Measurements from ENCODE around the gene UBAP2L.
"Not testable (repeated sequence)": the region's sequence is repeated elsewhere in the genome, so short reads cannot be mapped to it uniquely, and the experiment has no call there.

Gene UBAP2L

DNA sequence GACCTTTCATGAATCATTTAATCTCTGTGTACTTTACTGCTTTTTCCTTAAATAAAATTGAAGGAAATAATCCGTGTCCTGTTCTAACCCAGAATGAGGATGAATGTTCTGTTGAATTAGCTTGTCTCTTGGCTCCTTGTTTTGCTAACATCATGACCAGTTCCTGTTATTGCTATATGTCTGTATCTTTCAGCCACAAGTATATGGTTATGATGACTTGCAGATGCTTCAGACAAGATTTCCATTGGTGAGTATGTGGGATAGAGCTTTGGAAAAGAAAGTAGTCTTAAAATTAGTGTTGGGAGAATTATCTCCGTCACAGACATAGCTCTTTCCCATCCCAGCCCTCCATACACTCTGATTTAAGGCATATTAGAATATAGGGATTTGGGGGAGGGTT, 38.0 kb downstream of the UBAP2L start:
- no peak for DNase-seq

DNA sequence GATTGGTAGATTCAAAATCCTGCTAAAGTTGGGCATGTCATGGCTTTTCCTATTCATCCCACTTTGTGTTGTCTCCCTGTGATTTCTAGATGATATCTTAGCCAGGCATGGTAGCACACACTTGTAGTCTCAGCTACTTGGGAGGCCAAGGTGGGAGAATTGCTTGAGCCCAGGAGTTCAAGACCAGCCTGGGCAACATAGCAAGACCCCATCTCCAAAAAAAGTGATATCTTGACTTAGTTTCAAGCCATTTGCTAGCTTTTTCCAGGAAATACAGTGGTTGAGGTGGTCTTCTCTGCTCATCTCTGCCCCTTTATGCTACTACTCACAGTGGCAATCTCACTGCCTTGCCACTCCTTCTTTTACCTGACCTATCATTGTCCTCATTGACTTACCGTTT, 39.4 kb downstream of the UBAP2L start:
- no peak for DNase-seq

DNA sequence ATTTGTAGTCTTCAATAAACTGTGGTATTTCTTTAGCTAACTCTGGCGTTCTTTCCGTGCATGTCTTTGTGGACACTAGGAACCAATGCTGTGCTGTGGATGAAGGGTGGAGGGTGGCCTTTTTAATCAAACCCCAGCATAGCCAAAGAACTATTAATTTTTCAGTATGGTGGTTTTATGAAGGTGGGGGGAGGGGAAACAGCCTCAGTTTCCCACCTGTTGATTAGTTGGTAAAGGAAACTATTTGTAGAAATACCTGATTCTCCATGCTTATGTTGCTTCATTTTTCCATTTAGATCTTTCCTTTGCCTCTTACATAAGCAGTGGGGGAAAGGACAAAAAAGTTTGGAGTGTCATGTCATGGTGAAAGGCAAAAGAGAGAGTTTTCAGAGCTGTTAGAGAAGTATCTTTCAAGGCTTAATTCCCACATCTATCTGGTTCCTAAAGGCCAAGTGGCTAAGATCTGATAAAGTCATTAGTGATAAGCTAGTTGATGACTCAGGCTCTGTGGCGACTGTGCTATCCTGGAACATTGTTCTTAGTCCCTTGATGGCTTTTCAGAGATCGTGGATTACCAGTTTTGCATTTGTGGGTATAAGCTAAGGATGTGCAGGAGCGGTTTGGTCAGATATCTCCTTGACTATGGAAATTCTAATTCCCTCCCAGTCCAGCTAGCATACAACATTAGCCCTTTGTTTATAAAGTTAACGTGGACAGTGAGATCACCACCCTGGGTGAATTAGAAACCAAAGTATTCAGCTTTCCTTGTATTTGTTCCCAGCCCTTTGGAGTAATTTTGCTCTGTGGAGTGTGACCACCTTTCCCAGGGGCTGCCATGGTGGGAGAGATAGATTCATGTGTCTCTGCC, 42.9 kb downstream of the UBAP2L start:
- no peak for DNase-seq

DNA sequence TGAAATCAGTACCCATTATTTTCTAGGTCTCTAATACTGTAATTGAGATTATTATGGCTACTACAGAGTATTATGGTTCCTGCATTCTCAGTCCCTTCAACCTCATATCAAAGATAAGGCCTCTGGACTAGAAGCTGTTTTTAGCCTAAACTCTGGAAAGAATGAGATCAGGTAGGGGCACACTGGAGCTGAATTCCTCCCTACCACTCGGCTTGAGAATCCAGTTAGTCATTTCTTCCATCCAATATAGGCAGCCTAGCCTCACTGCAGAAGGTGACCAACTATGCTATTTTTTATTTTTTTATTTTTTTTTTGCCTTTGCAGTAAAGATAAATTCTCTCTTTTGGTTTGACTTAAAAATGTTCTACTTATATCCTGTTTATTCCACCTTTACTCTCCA, 43.7 kb downstream of the UBAP2L start:
- no peak for DNase-seq

DNA sequence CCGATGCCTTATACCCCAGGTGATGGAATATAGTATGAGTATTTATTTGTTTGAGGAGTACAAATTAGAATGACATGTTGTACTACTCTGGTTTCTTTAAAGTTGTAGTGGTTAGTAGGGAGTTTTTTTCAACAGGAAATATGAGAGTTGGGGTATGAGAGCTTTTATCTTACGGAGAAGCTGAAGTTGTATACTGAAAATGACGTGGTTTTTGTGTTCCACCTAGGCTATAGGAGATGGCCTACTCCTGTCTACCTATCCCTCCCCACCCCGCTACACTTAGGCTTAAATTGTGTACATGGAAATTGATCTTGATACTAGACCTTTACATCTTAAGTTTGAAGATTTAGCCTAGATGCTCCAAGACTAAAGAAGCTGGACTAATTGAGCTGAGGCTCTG, 44.8 kb downstream of the UBAP2L start:
- DNase-seq = no peak

DNA sequence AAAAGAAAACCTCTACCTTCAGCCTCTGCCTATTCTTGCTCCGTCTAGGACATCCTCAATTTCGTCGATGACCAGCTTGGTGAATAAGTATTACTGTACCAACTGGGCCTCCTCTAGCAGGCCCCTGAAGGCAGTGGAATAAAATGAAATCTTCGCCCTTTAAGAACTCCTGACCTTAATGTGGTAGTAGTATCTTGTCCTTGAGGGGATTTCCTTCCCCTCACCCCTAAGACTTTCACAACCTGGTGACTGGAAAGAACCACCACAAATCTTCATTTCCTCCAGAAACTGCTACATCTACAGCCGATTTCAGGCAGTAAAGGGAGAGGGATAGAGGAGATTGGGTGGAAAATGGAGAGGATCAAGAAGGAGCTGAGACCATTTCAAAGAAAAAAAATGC, 50.1 kb downstream of the UBAP2L start:
- no peak for DNase-seq

DNA sequence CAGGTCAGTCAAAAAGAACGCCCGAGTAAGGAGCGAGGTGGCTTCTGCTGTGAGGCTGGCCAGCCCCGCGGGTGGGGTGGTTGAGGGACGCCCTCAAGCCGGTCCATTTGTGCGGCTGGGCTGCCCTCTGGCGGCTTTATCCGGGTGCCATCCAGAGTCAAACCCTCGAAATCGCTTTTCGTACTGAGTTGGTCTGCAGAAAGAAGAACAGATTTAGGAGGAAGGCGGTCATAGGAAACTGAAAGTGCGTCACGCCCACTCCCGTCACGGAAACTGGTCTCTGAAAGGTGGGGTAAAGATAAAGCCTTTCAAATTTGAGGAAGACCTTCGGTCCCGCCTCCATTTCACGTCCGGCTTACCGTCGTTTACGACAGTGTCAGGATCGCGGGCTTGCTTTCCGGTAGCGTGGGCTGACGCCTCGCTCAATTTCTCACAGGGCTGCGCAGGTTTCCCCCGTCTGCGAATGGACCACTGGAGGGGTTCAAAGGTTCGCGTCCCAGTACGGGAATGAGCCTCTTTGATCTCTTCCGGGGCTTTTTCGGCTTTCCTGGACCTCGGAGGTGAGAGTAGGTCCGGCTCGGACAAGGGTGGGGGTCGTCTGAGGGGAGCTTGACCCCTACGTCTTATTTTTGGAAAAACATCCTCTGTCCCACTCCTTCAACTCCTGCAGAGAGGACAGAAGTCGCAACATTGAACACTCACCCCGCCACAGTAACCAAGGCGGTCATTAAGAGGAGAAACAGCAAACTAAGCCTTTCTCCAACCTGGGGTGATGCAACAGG, 51.7 kb downstream of the UBAP2L start, which contains the start of gene HAX1:
TSS of gene HAX1 (plus strand) at position 413 of the 782 bp plus-strand sequence. CDS start at position 508, 95 bp downstream.
- peak; percentile 89 for DNase-seq

DNA sequence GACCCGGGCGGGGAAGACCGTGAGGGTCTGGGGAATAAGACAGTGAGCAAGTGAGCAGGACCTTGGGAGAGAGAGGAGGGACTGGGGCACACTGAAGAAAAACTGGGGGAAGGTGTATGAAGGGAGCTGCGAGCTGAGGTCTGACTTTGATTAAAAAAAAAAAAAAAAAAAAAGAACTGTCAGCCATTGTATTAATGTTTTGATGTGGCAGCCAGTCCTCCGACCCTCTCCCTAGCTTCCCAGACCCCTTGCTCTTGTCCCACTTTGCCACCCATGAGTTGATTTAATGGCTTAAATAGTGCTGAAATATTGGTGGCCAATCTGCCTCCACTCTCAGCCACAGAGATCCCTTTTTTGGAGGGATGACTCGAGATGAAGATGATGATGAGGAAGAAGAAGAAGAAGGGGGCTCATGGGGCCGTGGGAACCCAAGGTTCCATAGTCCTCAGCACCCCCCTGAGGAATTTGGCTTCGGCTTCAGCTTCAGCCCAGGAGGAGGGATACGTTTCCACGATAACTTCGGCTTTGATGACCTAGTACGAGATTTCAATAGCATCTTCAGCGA, 52.3 kb downstream of the UBAP2L start:
- DNase-seq = no peak

DNA sequence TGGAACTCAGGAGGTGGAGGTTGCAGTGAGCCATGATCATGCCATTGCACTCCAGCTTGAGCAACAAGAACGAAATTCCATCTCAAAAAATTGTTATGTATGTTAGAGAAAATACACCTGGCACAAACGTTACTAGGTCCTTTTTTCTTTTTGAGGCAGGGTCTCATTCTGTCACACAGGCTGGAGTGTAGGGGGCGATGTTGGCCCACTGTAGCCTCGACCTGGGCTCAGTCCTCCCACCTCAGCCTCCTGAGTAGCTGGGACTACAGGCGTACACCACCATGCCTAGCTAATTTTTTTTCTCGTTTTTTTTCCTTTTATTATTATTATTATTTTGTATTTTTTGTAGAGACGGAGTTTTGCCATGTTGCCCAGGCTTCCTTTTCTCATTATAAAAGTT, 56.0 kb downstream of the UBAP2L start:
- DNase-seq = peak; percentile 10

DNA sequence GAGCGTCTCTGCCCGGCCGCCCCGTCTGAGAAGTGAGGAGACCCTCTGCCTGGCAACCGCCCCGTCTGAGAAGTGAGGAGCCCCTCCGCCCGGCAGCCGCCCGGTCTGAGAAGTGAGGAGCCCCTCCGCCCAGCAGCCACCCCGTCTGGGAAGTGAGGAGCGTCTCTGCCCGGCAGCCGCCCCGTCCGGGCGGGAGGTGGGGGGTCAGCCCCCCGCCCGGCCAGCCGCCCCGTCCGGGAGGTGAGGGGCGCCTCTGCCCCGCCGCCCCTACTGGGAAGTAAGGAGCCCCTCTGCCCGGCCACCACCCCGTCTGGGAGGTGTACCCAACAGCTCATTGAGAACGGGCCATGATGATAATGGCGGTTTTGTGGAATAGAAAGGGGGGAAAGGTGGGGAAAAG, 66.8 kb downstream of the UBAP2L start:
- DNase-seq = not testable (repeated sequence)

DNA sequence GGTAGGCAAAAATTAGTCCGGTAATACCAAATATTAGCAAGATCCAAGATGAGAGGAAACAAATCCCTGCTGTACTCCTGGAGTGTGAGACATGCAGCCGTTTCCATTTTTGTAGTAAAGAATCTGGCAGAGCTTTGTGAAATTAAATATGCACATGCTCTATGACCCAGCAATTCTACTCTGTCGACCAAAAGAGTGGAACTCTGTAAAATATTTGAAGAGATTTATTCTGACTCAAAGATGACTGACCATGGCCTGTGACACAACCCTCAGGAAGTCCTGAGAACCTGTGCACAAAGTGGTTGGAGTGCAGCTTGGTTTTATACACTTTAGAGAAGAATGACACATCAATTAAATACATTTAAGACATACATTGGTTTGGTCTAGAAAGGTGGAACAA, 67.9 kb downstream of the UBAP2L start:
- DNase-seq = no peak

DNA sequence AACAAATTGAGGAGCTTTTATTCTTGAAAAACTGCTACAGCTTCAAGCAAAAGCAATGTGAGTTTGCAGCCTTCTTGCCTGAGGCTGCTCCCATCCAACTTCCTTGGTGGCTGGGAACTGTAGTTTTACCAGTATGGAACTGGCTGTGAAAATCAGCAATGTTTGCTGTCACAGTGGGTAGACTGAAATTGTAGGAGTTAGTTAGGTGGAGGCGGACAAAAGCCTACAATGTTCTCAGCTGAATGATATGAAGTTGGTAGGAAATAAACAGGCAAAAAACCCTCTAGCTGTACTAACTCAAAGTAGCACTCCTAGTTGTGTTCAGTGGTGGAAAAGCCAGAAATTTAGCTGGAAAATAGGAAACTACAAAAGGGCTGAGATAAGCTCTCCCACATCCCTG, 70.2 kb downstream of the UBAP2L start:
- no peak for DNase-seq

DNA sequence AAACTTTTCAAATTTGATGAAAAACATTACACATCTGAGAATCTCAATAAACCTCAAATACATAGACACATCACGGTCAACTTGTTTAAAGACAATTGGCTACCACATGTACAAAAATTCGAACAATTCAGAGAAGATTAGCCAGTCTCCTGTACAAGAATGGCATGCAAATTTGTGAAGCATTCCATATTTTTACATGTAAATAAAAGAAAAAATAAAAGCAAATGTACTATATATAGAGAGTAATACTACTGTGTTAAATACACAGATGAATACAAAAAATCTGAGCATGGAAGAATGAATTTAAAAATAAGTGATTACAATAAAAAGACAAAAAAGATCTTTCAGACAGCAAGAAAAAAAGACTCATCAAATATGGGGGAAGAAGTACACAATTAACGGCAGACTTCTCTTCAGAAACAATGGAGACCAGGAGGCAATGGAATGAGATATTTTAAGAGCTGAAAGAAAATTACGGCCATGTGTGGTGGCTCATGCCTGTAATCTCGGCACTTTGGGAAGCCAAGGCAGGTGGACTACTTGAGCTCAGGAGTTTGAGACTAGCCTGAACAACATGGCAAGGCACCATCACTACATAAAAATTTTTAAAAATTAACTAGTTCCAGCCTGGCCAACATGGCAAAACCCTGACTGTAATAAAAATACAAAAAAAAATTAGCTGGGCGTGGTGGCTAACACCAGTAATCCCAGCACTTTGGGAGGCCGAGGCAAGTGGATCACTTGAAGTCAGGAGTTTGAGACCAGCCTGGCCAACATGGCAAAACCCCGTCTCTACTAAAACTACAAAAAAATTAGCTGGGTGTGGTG, 74.9 kb downstream of the UBAP2L start:
- no peak for DNase-seq

DNA sequence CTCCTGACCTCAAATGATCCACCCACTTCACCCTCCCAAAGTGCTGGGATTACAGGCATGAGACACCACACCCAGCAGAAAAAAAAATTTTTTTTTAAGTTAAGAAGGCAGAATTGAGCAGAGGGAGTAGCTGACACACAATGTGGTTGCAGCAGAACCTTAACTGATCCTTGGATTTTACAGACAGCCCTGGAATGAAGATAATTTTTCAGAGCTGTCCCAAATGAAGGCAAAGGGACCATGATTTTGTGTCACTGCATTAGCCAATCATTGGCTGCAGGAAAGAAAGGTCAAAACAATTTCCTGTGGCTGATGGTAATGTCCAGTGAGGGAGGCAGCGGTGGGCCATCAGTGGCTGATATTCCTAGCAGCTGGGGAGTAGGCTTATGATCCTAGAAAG, 80.8 kb downstream of the UBAP2L start:
- no peak for DNase-seq

DNA sequence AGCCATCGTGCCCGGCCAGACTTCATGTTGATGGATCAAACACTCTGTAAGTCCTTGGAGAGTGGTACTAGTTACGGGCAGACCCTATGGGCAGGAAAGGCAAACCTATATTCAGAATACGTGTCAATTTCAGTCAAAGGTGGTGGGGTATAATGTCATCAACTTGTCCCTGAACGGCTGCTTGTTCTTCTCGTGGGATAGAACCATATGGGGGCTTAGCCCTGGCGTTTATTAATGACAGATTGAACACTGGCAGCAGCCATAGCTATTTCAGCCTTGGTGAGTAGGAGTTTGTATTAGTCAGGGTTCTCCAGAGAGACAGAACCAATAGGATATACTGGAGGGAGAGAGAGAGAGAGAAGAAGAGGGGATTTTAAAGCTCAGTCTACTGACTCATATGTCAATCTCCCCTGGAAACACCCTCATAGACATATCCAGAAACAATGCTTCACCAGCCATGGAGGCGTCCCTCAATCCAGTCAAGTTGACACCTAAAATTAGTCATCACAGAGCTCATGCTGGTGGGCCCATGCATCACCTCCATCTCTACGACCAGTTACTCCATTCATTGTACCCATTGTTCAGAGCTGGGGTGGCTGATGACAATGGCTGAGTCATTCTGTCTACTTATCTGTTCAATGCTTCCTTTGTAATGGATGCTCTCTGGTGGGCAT, 84.0 kb downstream of the UBAP2L start:
- DNase-seq = no peak

DNA sequence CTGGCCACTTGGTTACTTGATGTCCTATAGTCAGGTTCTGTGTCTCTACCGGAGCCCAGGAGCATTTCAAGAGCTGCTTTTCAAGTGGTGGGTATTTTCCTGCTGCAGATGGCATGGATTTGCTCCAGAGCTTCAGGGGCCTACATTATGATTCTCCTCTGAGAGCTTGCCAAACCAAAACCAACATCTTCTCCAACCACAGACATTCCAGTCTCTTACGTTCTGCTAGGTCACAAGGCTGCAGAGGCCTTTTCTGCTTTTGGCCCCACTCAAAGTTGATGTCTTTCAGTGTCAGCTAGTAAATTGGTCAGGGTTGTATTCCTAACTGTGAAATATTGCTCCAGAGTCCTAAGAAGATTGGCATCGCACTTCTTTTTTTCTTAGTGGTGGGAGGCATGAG, 85.4 kb downstream of the UBAP2L start:
- DNase-seq = no peak

DNA sequence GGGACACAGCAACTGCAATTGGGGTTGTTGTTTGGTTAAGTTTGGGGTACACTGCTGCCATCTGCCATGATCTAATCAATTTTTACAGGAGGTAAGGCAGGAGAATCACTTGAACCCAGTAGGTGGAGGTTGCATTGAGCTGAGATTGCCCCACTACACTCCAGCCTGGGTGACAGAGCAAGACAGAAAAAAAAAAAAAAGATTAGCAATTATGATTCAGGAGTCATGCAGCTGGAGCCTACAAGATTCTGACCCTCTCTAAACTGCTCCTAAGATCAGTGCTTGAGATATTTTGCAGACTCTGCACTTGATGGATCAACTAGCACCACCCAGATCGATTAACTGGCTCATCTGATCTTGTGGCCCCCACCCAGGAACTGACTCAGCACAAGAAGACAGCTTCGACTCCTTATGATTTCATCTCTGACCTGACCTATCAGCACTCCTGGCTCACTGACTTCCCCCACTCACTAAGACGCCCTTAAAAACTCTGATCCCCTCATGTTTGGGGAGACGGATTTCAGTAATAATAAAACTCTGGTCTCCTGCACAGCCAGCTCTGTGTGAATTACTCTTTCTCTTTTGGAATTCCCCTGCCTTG, 87.0 kb downstream of the UBAP2L start:
- DNase-seq = not testable (repeated sequence)

DNA sequence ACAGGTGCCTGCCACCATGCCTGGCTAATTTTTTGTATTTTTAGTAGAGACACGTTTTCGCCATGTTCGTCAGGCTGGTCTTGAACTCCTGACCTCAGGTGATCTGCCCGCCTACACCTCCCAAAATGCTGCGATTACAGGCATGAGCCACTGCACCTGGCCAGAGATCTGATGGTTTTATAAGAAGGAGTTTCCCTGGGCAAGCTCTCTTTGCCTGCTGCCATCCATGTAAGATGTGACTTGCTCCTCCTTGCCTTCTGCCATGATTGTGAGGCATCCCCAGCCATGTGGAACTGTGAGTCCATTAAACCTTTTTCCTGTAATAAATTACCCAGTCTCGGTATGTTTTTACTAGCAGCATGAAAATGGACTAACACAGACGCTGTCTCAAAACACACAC, 88.4 kb downstream of the UBAP2L start:
- DNase-seq = not testable (repeated sequence)

DNA sequence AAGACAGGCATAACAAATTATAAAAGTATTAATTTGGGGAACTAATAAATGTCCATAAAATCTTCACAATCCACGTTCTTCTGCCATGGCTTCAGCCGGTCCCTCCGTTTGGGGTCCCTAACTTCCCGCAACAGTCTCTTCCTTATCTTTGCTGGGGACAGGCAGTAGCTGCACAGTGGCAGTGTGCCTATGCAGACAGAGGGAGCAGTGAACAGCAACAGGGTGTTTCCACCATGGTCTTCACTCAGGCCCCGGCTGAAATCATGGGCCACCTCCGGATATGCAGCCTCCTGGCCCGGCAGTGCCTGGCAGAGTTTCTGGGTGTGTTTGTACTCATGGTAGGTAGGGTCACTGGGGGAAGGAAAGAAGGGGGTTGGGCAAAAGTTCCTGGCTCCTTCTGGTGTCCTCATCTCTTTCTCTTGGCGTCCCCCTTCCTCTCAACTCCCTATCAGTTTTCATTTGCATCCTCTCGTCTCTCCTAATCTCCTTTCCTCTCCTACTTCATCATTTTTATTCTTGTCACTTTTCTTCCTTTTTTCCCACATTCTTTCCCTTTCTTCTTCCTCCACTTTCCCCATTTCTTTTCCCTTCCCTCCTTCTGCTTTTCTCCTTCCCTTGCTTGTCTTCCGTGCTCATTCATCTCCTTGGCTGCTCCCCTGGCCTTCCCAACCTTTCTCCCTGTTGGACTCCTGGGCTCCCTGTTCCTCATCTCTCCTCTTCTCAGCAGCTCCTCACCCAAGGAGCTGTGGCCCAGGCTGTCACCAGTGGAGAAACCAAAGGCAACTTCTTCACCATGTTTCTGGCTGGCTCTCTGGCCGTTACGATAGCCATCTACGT, 91.7 kb downstream of the UBAP2L start:
- DNase-seq = not testable (repeated sequence)

DNA sequence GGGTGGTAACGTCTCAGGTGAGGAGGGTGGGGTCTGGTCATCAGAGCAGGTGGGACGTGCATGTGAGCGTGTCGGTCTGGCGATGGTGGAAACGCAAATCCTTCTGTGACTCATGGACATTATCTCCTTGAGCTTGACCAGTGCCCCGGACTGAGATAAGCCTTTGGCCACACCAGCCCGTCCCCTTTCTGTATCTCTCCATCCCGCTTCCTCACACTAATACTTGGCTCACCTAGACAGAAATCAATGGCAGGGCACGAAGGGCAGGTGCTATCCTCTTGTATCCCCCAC, 92.3 kb downstream of the UBAP2L start:
- no peak for DNase-seq

DNA sequence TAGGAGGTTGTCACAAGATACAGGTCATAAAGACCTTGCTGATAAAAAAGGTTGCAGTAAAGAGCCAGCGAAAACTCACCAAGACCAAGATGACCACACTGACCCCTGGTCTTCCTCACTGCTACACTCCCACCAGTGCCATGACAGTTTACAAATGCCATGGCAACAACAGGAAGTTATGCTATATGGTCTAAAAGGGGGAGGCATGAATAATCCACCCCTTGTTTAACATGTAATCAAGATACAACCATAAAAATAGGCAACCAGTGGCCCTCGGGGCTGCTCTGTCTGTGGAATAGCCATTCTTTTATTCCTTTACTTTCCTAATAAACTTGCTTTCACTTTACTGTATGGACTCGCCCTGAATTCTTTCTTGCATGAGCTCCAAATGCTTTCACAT, 93.5 kb downstream of the UBAP2L start:
- DNase-seq = not testable (repeated sequence)
